Right lobe of liver (tissue), 6 donors: ENCODE measurements around the gene CACNG4. TPM values are rescaled to one million over a fixed set of nuclear protein-coding genes. Genes with fewer than 3 reads are reported as not detected.

Experiments used
- ATAC-seq, 4 donors: fragments of 200-7000 bp; cut with Tn5 transposase; one replicate each; pipeline ENCODE4 v1.9.1; 2020; ENCODE audit warnings: mild to moderate bottlenecking in 4 of 4, moderate library complexity in 4 of 4
- DNase-seq, 3 donors: peaks; one replicate each; pipeline ENCODE4 v3.0.0-alpha.2; 2020
- H3K27ac ChIP-seq, 3 donors: fragments of 200-600 bp; one replicate each; pipeline ENCODE4 v1.8.0; 2022
- H3K27me3 ChIP-seq, 2 donors: fragments of 200-600 bp; one replicate each; pipeline ENCODE4 v1.8.0; 2022
- H3K36me3 ChIP-seq, 4 donors: fragments of 200-600 bp; sonication (generic) in 1 of 4; one replicate each; pipeline versions ENCODE4 v1.5.1 to v1.8.0; 2017 to 2022; ENCODE audit warnings: control low read depth in 1 of 4
- H3K4me1 ChIP-seq, 4 donors: fragments of 200-600 bp; sonication (generic) in 1 of 4; one replicate each; pipeline versions ENCODE4 v1.5.1 to v1.8.0; 2017 to 2022; ENCODE audit warnings: control low read depth in 1 of 4
- H3K4me3 ChIP-seq, 3 donors: fragments of 200-600 bp; one replicate each; pipeline ENCODE4 v1.8.0; 2022
- H3K9me3 ChIP-seq, 4 donors: fragments of 200-600 bp; sonication (generic) in 1 of 4; one replicate each; pipeline versions ENCODE4 v1.5.1 to v1.8.0; 2017 to 2022; ENCODE audit warnings: control low read depth in 1 of 4
- POLR2A ChIP-seq: fragments of 450-650 bp; IDR thresholded peaks from one replicate; pipeline ENCODE4 v1.6.1; 2017; ENCODE audit warnings: antibody characterized with exemption, mild to moderate bottlenecking
- WGBS: methylation state at CpG from one replicate; pipeline ENCODE4 v1.1.6; 2018; ENCODE audit warnings: low coverage, low lambda C conversion rate; ENCODE audit not compliant: insufficient coverage; ENCODE audit errors: missing lambda C conversion rate; 5-methylcytosine and 5-hydroxymethylcytosine counted together
- intact Hi-C, 2 donors: fragments of 100-400 bp; cut with DNase I; formaldehyde crosslinking; loops; one replicate each; pipeline versions ENCODE4 v1.11.2 to v1.14.1; 2022
- total RNA-seq, 6 experiments: library from RNA; depleted of rRNA in 2 of 6; stranded (reverse); fragments of >200 nt in 2 of 6; fragmentation: NEBNext Ultra II Directional in 3 of 6; extraction: Animal tissue kit (Norgen Biotek cat#: 25700) in 3 of 6; gene quantifications; one replicate each; pipeline versions ENCODE4 v1.1.0 to v1.2.4, GENCODE V29; 2016 to 2023
- TF ChIP-seq, protein P1 (sequence below), 4 donors: fragments of 200-600 bp in 3 of 4; fragments of 450-650 bp in 1 of 4; IDR thresholded peaks; one replicate each; pipeline versions ENCODE4 v1.5.1 to v1.8.0; 2016 to 2022; ENCODE audit warnings: antibody characterized with exemption in 4 of 4, mild to moderate bottlenecking in 2 of 4
- donor health status: DM: no; HTN: yes; CAD: no.
- donor health status: DM: no; HTN: no; CAD: no.
- donor health status: DM: no; HTN: no; CAD: no.
- donor health status: DM: no; HTN: yes; CAD: no.
- donor health status: DM: no; HTN: yes; CAD: no.

CACNG4 gene
- total RNA-seq, 6 experiments from 2014 or later, result not detected

DNA sequence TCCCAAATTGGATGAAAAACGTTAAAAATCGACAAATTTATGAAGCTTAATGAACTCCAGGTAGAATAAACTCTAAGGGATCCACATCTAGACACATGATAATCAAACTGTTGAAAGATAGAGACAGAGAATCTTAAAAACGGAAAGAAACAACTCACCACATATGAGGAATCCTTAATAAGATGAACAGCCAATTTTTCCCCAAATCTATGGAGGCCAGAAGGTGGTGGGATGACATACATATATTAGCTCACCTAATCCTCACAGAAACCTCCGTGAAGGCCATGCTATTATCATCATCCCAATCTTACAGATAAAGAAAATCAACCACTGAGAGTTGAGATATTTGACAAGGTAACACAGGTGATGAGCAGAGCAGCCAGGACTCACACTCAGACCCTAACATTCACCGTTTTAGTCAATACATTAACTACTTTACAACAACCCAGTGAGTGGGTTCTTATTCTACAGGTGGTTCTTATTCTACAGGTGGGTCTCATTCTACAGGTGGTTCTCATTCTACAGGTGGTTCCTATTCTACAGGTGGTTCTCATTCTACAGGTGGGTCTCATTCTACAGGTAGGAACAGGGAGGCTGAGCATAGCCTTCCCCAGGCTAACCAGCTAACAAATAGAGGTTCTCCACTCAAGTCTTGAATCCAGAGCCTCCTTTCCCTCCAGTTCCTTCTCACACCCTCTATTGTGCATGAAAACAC, 84.7 kb downstream of the CACNG4 start:
- Histone ChIP-seq H3K4me3 (no peak overlapping the region), H3K4me1 (no peaks in the 10 kb centered on the region), H3K27me3 (no peaks in the 10 kb centered on the region), H3K36me3 (no peaks in the 10 kb centered on the region), H3K27ac (no peak overlapping the region), H3K9me3 (peaks cover 0 to 5% (median 0%) of the 10 kb centered on the region in 4 donors)
- DNase-seq, result no peak
- TF ChIP-seq POLR2A, result no peak
- TF ChIP-seq, protein P1, sequence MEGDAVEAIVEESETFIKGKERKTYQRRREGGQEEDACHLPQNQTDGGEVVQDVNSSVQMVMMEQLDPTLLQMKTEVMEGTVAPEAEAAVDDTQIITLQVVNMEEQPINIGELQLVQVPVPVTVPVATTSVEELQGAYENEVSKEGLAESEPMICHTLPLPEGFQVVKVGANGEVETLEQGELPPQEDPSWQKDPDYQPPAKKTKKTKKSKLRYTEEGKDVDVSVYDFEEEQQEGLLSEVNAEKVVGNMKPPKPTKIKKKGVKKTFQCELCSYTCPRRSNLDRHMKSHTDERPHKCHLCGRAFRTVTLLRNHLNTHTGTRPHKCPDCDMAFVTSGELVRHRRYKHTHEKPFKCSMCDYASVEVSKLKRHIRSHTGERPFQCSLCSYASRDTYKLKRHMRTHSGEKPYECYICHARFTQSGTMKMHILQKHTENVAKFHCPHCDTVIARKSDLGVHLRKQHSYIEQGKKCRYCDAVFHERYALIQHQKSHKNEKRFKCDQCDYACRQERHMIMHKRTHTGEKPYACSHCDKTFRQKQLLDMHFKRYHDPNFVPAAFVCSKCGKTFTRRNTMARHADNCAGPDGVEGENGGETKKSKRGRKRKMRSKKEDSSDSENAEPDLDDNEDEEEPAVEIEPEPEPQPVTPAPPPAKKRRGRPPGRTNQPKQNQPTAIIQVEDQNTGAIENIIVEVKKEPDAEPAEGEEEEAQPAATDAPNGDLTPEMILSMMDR (IDR thresholded peaks at IDR 0.05), result no peak
- no peak for ATAC-seq
- 68% methylated on average over 5 of the region's 5 CpGs for WGBS
- intact Hi-C loops, result no loop called here

DNA sequence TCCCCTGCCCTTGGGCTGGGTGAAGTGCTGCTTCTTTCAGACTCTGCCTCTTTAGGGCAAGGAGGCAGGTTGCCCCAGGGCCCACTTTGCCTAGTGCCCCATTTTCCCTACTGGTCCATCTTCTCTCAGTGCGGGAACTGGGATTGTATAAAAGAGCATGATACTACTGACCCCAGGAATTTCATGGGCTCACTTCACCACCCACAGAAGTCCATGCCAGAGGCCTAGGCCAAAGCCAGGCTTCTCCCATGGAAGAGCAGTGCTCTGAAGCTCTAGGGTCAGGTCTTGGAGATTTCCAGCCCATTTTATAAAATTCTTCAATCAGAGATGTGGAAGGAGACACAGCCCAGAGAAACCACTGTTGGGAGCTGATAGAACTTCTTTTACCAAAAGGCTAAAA, 85.6 kb downstream of the CACNG4 start:
- ATAC-seq, result no peak
- 100% methylated on average over 1 of the region's 1 CpG for WGBS
- DNase-seq, result no peak
- Histone ChIP-seq H3K36me3 (no peaks in the 10 kb centered on the region), H3K4me1 (no peaks in the 10 kb centered on the region), H3K27ac (no peak overlapping the region), H3K9me3 (peaks cover 0 to 5% (median 0%) of the 10 kb centered on the region in 4 donors), H3K27me3 (no peaks in the 10 kb centered on the region), H3K4me3 (no peak overlapping the region)
- intact Hi-C loops, result no loop called here
- TF ChIP-seq, protein P1 (IDR thresholded peaks at IDR 0.05), result no peak
- no peak for TF ChIP-seq POLR2A

DNA sequence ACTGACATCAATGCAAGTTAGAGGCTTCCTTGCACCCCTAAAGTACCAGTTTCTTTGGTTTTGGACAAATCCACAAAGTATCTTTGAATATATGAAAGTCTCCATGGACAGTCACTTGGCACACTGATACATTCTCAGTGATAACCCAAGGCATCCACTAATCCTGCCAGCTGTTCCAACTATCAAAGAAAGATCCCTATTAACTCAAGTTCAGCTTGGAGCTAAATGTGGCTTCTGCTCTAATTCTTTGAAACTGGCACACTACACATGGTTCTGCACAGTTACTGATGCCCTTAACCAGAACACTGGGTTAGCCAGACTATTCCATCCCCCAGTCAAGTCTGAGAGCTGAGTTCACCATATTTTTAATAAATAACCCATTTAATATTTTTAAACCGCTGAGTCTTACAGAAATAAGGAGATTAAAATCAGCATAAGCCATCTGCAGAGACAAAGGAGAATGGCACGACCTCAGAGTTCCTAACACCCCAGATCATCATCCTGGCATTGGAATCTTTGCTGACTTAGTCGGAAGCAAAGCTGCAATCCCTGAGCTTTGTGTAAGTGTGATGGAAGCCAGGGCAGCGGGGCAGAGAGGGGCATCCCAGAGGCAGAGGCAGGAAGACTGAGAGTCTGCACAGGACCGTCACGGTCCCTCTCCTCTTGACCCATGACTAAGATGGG, 86.1 kb downstream of the CACNG4 start:
- no peak for ATAC-seq
- no peaks in the 10 kb centered on the region for H3K4me1 ChIP-seq
- H3K36me3 ChIP-seq, result no peaks in the 10 kb centered on the region
- no peak overlapping the region for H3K4me3 ChIP-seq
- peaks cover 0 to 5% (median 0%) of the 10 kb centered on the region in 4 donors for H3K9me3 ChIP-seq
- TF ChIP-seq, protein P1 (IDR thresholded peaks at IDR 0.05), result no peak
- TF ChIP-seq POLR2A, result no peak
- no peak for DNase-seq
- intact Hi-C loops, result no loop called here
- H3K27me3 ChIP-seq, result no peaks in the 10 kb centered on the region
- H3K27ac ChIP-seq, result no peak overlapping the region
- WGBS, result 78% methylated on average over 3 of the region's 6 CpGs

DNA sequence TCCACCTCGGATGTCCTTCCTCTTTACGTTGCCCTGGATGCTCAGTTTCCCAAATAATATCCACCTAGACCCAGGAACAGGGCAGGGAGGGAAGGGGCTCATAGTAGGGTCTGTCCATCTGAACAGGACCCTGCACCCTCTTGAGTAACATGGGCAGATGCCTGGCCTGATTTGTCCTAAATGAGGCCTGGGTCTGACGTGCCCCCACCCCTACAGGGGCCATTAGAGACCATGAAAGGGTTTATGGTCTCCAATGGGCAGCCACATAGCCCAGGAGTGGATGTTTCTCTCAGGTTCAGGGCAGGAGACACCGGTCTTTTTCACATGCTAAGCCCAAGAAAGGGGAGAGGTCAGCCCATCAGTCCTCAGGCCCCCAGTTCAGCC, 86.6 kb downstream of the CACNG4 start:
- intact Hi-C loops, result no loop called here
- ATAC-seq, result no peak
- Histone ChIP-seq H3K9me3 (peaks cover 0 to 5% (median 0%) of the 10 kb centered on the region in 4 donors), H3K36me3 (no peaks in the 10 kb centered on the region), H3K27ac (no peak overlapping the region), H3K27me3 (no peaks in the 10 kb centered on the region), H3K4me1 (no peaks in the 10 kb centered on the region), H3K4me3 (no peak overlapping the region)
- WGBS, result 60% methylated on average over 2 of the region's 4 CpGs
- DNase-seq, result no peak
- TF ChIP-seq POLR2A, result no peak
- TF ChIP-seq, protein P1 (IDR thresholded peaks at IDR 0.05), result no peak
